GM21619 (cell line): ENCODE data around the gene CTRB1.
A peak's percentile ranks its signal among the peaks of the same experiment; 100 is the strongest.

Experiments used
- ATAC-seq: cut with Tn5 transposase; IDR thresholded peaks from one replicate; pipeline ENCODE4 v1.9.1; 2021; ENCODE audit not compliant: unreplicated experiment

CTRB1 gene

GRCh38 chr16:75252946-75253911 is 34.4 kb downstream of the CTRB1 start:
- ATAC-seq, result no peak

DNA sequence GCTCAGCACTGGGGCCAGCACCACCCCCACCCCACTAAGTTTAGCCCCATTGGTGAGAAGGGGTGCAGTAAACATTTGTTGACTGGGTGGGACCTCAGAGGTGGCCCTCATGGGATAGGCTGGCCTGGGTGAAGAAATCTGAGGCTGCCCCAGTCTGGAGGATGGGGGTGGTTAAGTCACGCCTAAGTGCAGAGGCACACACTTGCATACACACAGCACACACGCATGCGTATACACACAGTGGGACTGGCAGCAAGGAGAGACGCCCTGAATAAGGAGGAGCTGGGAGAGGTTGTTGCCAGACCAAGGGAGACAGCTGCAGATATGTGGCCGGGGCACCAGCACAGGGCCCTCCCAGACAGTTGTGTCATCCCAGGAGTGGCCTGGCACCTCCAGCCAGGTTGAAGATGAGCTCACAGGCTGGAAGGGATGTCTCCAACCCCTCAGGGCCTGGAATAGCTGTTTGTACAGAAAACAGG is 35.6 kb downstream of the CTRB1 start:
- ATAC-seq, result no peak

- no peak for ATAC-seq
These were observed 37.3 kb downstream of the CTRB1 start for GRCh38 chr16:75256059-75256571.

- ATAC-seq, result no peak
These were observed 38.0 kb downstream of the CTRB1 start for GRCh38 chr16:75256696-75257343.

DNA sequence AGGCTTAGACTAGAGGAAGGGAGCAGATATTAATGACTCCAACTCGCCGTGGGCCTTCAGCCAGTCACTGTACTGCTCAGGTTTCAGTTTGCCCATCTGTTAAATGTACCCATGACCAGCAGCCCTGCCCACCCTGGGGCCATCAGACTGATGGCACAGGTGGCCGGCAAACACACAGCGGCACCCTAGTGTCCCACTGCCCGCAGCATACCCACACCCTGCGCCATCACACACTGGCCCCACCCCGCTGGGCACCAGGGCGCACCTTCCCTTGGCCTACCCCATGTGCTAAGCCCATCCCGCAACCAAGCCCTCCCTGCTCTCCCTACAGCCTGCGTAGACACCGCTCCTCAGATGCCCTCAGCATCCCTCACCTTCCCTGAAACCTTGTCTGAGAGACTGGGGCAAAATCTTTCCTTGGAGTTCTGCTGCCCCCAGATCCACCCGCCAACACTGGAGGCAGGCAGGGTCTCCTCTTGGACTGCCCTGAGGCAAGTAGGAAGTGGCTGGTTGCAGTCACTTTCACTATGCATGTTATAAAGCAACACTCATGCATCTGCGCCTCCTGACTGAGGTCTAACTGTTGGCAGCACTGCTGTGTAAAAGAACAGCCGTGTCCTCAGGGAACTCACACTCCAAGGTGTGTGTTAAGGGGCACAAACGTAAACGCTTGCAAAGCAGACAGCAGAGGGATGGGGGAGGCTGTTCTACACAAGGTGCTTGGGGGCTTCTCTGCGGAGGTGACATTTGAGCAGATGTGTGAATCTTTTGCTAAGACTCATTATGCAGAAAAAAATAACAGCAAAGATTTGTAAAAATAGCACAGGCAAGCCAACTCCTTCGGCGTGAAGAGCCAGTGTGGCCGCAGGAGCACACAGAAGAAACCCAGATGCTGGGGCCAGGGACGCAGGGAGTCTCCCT is 39.4 kb downstream of the CTRB1 start:
- ATAC-seq, result no peak

- no peak for ATAC-seq
These were observed 40.0 kb downstream of the CTRB1 start for GRCh38 chr16:75258807-75259141.

GRCh38 chr16:75260851-75261589 is 42.2 kb downstream of the CTRB1 start:
- ATAC-seq, result no peak

GRCh38 chr16:75261590-75262078 is 42.8 kb downstream of the CTRB1 start:
- ATAC-seq, result no peak

- ATAC-seq, result no peak
These were observed 43.5 kb downstream of the CTRB1 start for GRCh38 chr16:75262104-75262799.

GRCh38 chr16:75262800-75263127 is 44.0 kb downstream of the CTRB1 start:
- ATAC-seq, result no peak

GRCh38 chr16:75263291-75263962 is 44.6 kb downstream of the CTRB1 start:
- no peak for ATAC-seq

DNA sequence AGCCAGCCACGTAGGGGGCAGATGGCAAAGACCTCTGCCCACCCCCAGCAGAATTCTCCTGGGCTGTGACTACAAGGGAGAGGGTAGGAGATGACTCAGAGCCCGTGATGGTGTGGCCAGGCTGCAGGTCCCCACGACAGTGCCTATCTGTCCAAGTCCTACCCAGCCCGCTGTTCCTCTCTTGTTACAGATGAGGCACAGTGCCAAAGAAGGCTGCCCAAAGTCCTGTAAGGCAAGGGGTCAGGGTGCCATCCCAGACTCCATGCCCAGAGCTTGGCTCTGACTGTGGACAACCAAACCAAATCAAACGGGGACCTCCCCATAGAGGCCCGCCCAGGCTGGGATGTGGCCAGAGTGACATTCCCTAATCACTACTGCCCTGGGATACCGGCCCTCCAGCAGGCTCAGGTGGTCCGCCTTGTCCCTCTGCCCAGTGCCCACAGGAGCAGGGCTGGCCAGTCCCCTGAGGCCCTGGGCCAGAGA is 45.2 kb downstream of the CTRB1 start:
- no peak for ATAC-seq

- no peak for ATAC-seq
These were observed 45.7 kb downstream of the CTRB1 start for GRCh38 chr16:75264457-75264998.

GRCh38 chr16:75264999-75265910 is 46.5 kb downstream of the CTRB1 start:
- peak; percentile 16 for ATAC-seq

GRCh38 chr16:75265911-75266701 is 47.3 kb downstream of the CTRB1 start:
- peak; percentile 68 for ATAC-seq

DNA sequence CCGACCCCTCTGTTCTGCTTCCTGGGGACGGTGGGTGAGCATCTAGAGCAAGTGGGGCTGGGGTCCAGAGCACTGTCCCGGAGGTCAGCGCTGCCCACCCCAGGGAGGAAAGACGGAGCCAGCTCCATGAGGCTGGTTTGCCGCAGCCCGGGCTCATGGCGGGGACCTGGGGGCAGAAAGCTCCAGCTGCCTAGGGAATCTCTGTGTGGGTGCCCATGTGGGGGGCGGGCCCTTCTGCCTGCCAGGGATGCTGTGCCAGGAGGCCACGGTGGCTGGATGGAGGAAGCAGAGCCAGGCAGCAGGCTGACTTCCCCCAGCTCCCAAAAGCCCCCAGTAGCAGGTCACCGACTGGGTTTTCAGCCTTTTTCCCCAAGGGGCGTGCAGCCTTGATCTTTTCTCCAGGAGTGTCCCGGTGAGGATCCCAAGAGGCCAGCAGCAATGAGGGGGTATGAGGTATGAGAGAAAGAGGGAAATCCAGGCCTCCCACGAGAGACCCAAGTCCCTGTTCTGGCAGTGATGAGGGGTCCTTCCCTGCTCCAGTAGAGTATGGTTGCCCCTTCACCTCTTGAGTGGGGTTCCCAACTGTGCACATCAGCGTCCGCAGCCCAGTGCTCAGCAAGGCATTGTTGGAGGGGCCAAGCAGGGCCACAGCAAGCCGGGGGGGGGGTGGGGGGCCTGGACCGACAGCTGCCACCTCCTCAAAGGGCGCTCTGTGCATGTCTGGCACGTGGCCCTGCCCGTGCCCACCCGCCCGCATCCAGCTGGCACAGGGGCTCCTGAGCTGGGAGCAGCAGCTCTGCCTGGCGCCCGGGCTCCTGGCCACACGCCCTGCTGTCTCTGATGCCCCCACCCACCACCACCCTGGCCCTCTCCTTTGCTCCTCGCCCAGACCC is 48.2 kb downstream of the CTRB1 start:
- ATAC-seq, result no peak
